GM12878 (cell line): ENCODE measurements around the gene CHAC1. TPM values are rescaled to one million over a fixed set of nuclear protein-coding genes. Genes with fewer than 3 reads are reported as not detected.

Experiments
- CREB1 ChIP-seq: IDR thresholded peaks from 2 replicates; pipeline ENCODE4 v1.6.1; 2012; ENCODE audit warnings: low read depth, mild to moderate bottlenecking, inconsistent platforms
- FOS ChIP-seq: IDR thresholded peaks from 3 replicates; pipeline ENCODE4 v1.6.1; 2011; ENCODE audit warnings: borderline replicate concordance; ENCODE audit not compliant: insufficient read length; ENCODE audit errors: extremely low read depth
- HCFC1 ChIP-seq: fragments of 150-350 bp; IDR thresholded peaks from 2 replicates; pipeline ENCODE4 v1.6.1; 2014; ENCODE audit warnings: low read length
- KDM1A ChIP-seq: fragments of 200-600 bp; sonication (generic); IDR thresholded peaks from 2 replicates; pipeline ENCODE4 v1.6.1; 2016; ENCODE audit warnings: borderline replicate concordance
- NFYB ChIP-seq: IDR thresholded peaks from 2 replicates; pipeline ENCODE4 v1.6.1; 2011; ENCODE audit warnings: low read depth, mild to moderate bottlenecking, low read length, improper control_type of control experiment, moderate library complexity; ENCODE audit not compliant: insufficient read depth
- POLR2A ChIP-seq: IDR thresholded peaks from 2 replicates; pipeline ENCODE4 v1.6.1; 2011; ENCODE audit warnings: low read depth, mild to moderate bottlenecking, low read length
- POLR2AphosphoS5 ChIP-seq: IDR thresholded peaks from 2 replicates; pipeline ENCODE4 v1.6.1; 2011; ENCODE audit warnings: mild to moderate bottlenecking, low read length, inconsistent platforms
- RAD21 ChIP-seq: IDR thresholded peaks from 2 replicates; pipeline ENCODE4 v1.6.1; 2011; ENCODE audit warnings: mild to moderate bottlenecking, low read depth, low read length, moderate library complexity; ENCODE audit not compliant: insufficient read depth
- RBBP5 ChIP-seq: fragments of 200-600 bp; sonication (generic); conservative IDR thresholded peaks from 2 replicates; pipeline ENCODE4 v1.6.1; 2016
- RFX5 ChIP-seq: IDR thresholded peaks from 2 replicates; pipeline ENCODE4 v1.6.1; 2011; ENCODE audit warnings: low read depth, low read length, improper control_type of control experiment
- SP1 ChIP-seq: IDR thresholded peaks from one replicate; pipeline ENCODE4 v1.6.1; 2011; ENCODE audit warnings: low read depth, low read length
- SREBF1 ChIP-seq: IDR thresholded peaks from 2 replicates; pipeline ENCODE4 v1.6.1; 2012; ENCODE audit warnings: mild to moderate bottlenecking, low read length
- TCF3 ChIP-seq: IDR thresholded peaks from 2 replicates; pipeline ENCODE4 v1.6.1; 2012; ENCODE audit warnings: low read depth, mild to moderate bottlenecking, low read length, borderline replicate concordance; ENCODE audit not compliant: insufficient read depth
- TCF7 ChIP-seq: IDR thresholded peaks from 2 replicates; pipeline ENCODE4 v1.6.1; 2014; ENCODE audit warnings: antibody characterized with exemption, borderline replicate concordance
- WRNIP1 ChIP-seq: IDR thresholded peaks from 2 replicates; pipeline ENCODE4 v1.6.1; 2011; ENCODE audit warnings: low read depth, low read length, improper control_type of control experiment, borderline replicate concordance
- polyA plus RNA-seq, 11 experiments: library from polyadenylated mRNA; depleted of rRNA in 4 of 11; unstranded in 6 of 11; stranded (reverse) in 5 of 11; fragments of >200 nt; fragmentation: Nextera tagmentation in 4 of 11; fragmentation: Illumina TruSeq in 1 of 11; extraction: Ambion mirVana in 4 of 11; extraction: Trizol in 1 of 11; gene quantifications; 1 replicate in 1 of 11; 2 replicates in 10 of 11; pipeline versions ENCODE4 v1.2.1 to v1.2.3, GENCODE V29; 2011 to 2016; ENCODE audit warnings: inconsistent platforms in 2 of 11, missing spikeins in 2 of 11, low read depth in 1 of 11
- total RNA-seq, 4 experiments: library from RNA; depleted of rRNA in 3 of 4; stranded (reverse); fragments of >200 nt in 3 of 4; fragmentation: Illumina TruSeq in 1 of 4; extraction: Trizol in 1 of 4; gene quantifications; 2 replicates each; pipeline versions ENCODE4 v1.2.1 to v1.2.3, GENCODE V29; 2013 to 2021
- TF ChIP-seq, protein P1 (sequence below): IDR thresholded peaks from 2 replicates; pipeline ENCODE4 v1.6.1; 2012; ENCODE audit warnings: low read length, inconsistent platforms
- TF ChIP-seq, protein P2 (sequence below): fragments of 450-650 bp; IDR thresholded peaks from 2 replicates; pipeline ENCODE4 v1.6.1; 2018; ENCODE audit warnings: borderline replicate concordance, mild to moderate bottlenecking; ENCODE audit not compliant: partially characterized antibody
- TF ChIP-seq, protein P3 (sequence below): fragments of 450-650 bp; formaldehyde crosslinking; IDR thresholded peaks from 2 replicates; pipeline ENCODE4 v1.4.0; 2020; ENCODE audit warnings: mild to moderate bottlenecking, moderate library complexity
- TF ChIP-seq, protein P4 (sequence below): fragments of 150-350 bp; IDR thresholded peaks from 2 replicates; pipeline ENCODE4 v1.6.1; 2016; ENCODE audit warnings: low read depth, low read length

Gene CHAC1
- total and polyA plus RNA-seq, 10 of the 15 experiments (the other 5 are each of a cell fraction or from before 2014, with no cell fraction given), result 0.37 to 5.9 (median 3.3) TPM

DNA sequence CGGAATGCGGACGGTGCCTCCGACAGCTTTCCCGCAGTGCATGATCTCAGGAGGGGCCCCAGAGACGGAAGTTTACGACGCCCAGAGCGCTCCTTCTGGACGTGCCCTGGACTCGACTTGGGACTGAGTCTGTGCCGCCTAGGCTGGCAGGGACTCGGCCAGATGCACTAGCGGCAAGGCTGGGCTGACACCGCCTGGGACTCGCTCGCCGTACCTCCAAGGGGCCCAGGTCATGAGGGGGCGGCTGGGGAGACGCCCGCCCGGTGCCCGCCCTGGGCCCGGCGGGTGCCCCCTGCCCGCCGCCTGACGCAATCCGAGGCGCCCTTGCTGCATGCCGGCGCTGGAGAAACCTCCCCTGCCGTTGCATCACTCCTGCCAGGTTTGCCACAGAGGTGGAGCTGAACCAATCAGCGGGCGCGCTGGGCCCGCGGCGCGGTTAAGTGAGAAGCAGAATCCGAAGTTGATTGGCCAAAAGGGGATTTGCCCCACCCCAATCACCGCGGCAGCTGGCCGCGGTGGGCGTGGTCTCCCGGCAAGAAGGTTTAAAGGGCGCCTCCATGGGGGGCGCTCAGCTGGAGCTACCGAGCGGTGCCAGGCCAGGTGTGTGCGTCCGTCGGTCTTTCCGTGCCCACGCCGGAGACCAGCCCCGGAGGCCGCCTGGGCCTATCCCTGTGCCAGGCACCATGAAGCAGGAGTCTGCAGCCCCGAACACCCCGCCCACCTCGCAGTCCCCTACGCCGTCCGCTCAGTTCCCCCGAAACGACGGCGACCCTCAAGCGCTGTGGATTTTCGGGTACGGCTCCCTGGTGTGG is at the start of gene CHAC1 (continued):
- TF ChIP-seq TCF3 (peak; percentile 44; the same call in 1 of the 2 replicates), RFX5 (peak; percentile 85), HCFC1 (no peak), RBBP5 (no peak), FOS (peak; percentile 6), SREBF1 (no peak), KDM1A (no peak), WRNIP1 (no peak), TCF7 (no peak), CREB1 (peak; percentile 66; the same call in 1 of the 2 replicates), NFYB (peak; percentile 83), SP1 (peak; percentile 74), POLR2AphosphoS5 (peak; percentile 44; the same call in 1 of the 2 replicates), RAD21 (no peak), POLR2A (peak; percentile 96)
- TF ChIP-seq, protein P1, sequence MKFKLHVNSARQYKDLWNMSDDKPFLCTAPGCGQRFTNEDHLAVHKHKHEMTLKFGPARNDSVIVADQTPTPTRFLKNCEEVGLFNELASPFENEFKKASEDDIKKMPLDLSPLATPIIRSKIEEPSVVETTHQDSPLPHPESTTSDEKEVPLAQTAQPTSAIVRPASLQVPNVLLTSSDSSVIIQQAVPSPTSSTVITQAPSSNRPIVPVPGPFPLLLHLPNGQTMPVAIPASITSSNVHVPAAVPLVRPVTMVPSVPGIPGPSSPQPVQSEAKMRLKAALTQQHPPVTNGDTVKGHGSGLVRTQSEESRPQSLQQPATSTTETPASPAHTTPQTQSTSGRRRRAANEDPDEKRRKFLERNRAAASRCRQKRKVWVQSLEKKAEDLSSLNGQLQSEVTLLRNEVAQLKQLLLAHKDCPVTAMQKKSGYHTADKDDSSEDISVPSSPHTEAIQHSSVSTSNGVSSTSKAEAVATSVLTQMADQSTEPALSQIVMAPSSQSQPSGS, result no peak
- TF ChIP-seq, protein P2, sequence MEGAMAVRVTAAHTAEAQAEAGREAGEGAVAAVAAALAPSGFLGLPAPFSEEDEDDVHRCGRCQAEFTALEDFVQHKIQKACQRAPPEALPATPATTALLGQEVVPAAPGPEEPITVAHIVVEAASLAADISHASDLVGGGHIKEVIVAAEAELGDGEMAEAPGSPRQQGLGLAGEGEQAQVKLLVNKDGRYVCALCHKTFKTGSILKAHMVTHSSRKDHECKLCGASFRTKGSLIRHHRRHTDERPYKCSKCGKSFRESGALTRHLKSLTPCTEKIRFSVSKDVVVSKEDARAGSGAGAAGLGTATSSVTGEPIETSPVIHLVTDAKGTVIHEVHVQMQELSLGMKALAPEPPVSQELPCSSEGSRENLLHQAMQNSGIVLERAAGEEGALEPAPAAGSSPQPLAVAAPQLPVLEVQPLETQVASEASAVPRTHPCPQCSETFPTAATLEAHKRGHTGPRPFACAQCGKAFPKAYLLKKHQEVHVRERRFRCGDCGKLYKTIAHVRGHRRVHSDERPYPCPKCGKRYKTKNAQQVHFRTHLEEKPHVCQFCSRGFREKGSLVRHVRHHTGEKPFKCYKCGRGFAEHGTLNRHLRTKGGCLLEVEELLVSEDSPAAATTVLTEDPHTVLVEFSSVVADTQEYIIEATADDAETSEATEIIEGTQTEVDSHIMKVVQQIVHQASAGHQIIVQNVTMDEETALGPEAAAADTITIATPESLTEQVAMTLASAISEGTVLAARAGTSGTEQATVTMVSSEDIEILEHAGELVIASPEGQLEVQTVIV, result no peak
- TF ChIP-seq, protein P3, sequence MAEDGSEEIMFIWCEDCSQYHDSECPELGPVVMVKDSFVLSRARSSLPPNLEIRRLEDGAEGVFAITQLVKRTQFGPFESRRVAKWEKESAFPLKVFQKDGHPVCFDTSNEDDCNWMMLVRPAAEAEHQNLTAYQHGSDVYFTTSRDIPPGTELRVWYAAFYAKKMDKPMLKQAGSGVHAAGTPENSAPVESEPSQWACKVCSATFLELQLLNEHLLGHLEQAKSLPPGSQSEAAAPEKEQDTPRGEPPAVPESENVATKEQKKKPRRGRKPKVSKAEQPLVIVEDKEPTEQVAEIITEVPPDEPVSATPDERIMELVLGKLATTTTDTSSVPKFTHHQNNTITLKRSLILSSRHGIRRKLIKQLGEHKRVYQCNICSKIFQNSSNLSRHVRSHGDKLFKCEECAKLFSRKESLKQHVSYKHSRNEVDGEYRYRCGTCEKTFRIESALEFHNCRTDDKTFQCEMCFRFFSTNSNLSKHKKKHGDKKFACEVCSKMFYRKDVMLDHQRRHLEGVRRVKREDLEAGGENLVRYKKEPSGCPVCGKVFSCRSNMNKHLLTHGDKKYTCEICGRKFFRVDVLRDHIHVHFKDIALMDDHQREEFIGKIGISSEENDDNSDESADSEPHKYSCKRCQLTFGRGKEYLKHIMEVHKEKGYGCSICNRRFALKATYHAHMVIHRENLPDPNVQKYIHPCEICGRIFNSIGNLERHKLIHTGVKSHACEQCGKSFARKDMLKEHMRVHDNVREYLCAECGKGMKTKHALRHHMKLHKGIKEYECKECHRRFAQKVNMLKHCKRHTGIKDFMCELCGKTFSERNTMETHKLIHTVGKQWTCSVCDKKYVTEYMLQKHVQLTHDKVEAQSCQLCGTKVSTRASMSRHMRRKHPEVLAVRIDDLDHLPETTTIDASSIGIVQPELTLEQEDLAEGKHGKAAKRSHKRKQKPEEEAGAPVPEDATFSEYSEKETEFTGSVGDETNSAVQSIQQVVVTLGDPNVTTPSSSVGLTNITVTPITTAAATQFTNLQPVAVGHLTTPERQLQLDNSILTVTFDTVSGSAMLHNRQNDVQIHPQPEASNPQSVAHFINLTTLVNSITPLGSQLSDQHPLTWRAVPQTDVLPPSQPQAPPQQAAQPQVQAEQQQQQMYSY (CRISPR knock-in tag), result no peak
- TF ChIP-seq, protein P4, sequence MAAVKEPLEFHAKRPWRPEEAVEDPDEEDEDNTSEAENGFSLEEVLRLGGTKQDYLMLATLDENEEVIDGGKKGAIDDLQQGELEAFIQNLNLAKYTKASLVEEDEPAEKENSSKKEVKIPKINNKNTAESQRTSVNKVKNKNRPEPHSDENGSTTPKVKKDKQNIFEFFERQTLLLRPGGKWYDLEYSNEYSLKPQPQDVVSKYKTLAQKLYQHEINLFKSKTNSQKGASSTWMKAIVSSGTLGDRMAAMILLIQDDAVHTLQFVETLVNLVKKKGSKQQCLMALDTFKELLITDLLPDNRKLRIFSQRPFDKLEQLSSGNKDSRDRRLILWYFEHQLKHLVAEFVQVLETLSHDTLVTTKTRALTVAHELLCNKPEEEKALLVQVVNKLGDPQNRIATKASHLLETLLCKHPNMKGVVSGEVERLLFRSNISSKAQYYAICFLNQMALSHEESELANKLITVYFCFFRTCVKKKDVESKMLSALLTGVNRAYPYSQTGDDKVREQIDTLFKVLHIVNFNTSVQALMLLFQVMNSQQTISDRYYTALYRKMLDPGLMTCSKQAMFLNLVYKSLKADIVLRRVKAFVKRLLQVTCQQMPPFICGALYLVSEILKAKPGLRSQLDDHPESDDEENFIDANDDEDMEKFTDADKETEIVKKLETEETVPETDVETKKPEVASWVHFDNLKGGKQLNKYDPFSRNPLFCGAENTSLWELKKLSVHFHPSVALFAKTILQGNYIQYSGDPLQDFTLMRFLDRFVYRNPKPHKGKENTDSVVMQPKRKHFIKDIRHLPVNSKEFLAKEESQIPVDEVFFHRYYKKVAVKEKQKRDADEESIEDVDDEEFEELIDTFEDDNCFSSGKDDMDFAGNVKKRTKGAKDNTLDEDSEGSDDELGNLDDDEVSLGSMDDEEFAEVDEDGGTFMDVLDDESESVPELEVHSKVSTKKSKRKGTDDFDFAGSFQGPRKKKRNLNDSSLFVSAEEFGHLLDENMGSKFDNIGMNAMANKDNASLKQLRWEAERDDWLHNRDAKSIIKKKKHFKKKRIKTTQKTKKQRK, result no peak
